ENCODE data around the gene EGR1.
A peak's percentile ranks its signal among the peaks of the same experiment; 100 is the strongest.

Gene EGR1

GRCh38 chr5:138457531-138458275, 7.6 kb upstream of the EGR1 start:
- Histone ChIP-seq H3K27ac (ENCODE audit: low read depth, low read length) (no peak overlapping the region), H3K9ac (ENCODE audit: low read length) (no peak overlapping the region), H3K4me1 (ENCODE audit: insufficient read depth, low read length) (peaks cover 26% of the 10 kb centered on the region), H3K9me3 (ENCODE audit: low read length) (no peaks in the 10 kb centered on the region), H3K4me3 (ENCODE audit: low read depth in 1 of 2, low read length in 2 of 2) (no peak overlapping the region), H3K36me3 (ENCODE audit: insufficient read depth, low read length) (no peaks in the 10 kb centered on the region), H3K27me3 (ENCODE audit: control insufficient read depth in 1 of 2, insufficient read depth in 2 of 2, low read length in 2 of 2) (no peaks in the 10 kb centered on the region)

- Histone ChIP-seq H3K9ac (ENCODE audit: low read length) (no peak overlapping the region), H3K9me3 (ENCODE audit: low read length) (no peaks in the 10 kb centered on the region), H3K36me3 (ENCODE audit: insufficient read depth, low read length) (no peaks in the 10 kb centered on the region), H3K4me3 (ENCODE audit: low read depth in 1 of 2, low read length in 2 of 2) (no peak overlapping the region), H3K27me3 (ENCODE audit: control insufficient read depth in 1 of 2, insufficient read depth in 2 of 2, low read length in 2 of 2) (no peaks in the 10 kb centered on the region), H3K27ac (ENCODE audit: low read depth, low read length) (no peak overlapping the region), H3K4me1 (ENCODE audit: insufficient read depth, low read length) (peaks cover 29% of the 10 kb centered on the region)
These were observed 6.9 kb upstream of the EGR1 start for GRCh38 chr5:138458384-138458783.

DNA sequence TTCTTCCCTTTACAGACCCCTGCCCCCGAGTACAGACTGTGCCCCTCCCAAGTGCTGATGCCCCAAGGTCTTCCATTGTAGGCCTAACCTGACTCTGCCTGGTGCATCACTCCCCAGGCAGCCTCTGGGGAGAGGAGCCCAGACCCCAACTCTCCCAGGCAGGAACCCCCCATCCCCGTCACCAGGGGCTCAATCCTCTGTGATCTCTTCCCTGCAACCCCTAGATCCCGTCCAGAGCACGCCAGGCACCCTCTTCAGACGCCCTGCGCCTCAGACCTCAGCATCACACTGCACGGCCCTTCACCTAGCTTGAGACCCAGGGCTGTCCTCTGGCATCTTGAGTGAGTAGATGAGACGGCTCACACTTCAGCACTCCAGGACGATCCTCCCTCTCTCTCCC, 6.4 kb upstream of the EGR1 start:
- Histone ChIP-seq H3K27ac (ENCODE audit: low read depth, low read length) (no peak overlapping the region), H3K9ac (ENCODE audit: low read length) (no peak overlapping the region), H3K36me3 (ENCODE audit: insufficient read depth, low read length) (no peaks in the 10 kb centered on the region)

GRCh38 chr5:138459311-138459933, 5.9 kb upstream of the EGR1 start:
- no peak overlapping the region for H3K27ac ChIP-seq (ENCODE audit: low read depth, low read length)
- no peak overlapping the region for H3K9ac ChIP-seq (ENCODE audit: low read length)

More for the DNA sequence above, 6.4 kb upstream of the EGR1 start:
- H3K27me3 ChIP-seq (ENCODE audit: control insufficient read depth in 1 of 2, insufficient read depth in 2 of 2, low read length in 2 of 2), result no peaks in the 10 kb centered on the region
- H3K4me3 ChIP-seq (ENCODE audit: low read depth in 1 of 2, low read length in 2 of 2), result no peak overlapping the region
- H3K9me3 ChIP-seq (ENCODE audit: low read length), result no peaks in the 10 kb centered on the region
- H3K4me1 ChIP-seq (ENCODE audit: insufficient read depth, low read length), result peaks cover 33% of the 10 kb centered on the region

GRCh38 chr5:138460032-138460693, 5.1 kb upstream of the EGR1 start:
- Histone ChIP-seq H3K27ac (ENCODE audit: low read depth, low read length) (no peak overlapping the region), H3K9me3 (ENCODE audit: low read length) (no peaks in the 10 kb centered on the region), H3K36me3 (ENCODE audit: insufficient read depth, low read length) (no peaks in the 10 kb centered on the region), H3K9ac (ENCODE audit: low read length) (no peak overlapping the region), H3K27me3 (ENCODE audit: control insufficient read depth in 1 of 2, insufficient read depth in 2 of 2, low read length in 2 of 2) (no peaks in the 10 kb centered on the region), H3K4me1 (ENCODE audit: insufficient read depth, low read length) (peaks cover 33% of the 10 kb centered on the region), H3K4me3 (ENCODE audit: low read depth in 1 of 2, low read length in 2 of 2) (no peak overlapping the region)

More at GRCh38 chr5:138459311-138459933, 5.9 kb upstream of the EGR1 start:
- no peak overlapping the region for H3K4me3 ChIP-seq (ENCODE audit: low read depth in 1 of 2, low read length in 2 of 2)
- H3K9me3 ChIP-seq (ENCODE audit: low read length), result no peaks in the 10 kb centered on the region
- no peaks in the 10 kb centered on the region for H3K36me3 ChIP-seq (ENCODE audit: insufficient read depth, low read length)
- peaks cover 33% of the 10 kb centered on the region for H3K4me1 ChIP-seq (ENCODE audit: insufficient read depth, low read length)
- H3K27me3 ChIP-seq (ENCODE audit: control insufficient read depth in 1 of 2, insufficient read depth in 2 of 2, low read length in 2 of 2), result no peaks in the 10 kb centered on the region

DNA sequence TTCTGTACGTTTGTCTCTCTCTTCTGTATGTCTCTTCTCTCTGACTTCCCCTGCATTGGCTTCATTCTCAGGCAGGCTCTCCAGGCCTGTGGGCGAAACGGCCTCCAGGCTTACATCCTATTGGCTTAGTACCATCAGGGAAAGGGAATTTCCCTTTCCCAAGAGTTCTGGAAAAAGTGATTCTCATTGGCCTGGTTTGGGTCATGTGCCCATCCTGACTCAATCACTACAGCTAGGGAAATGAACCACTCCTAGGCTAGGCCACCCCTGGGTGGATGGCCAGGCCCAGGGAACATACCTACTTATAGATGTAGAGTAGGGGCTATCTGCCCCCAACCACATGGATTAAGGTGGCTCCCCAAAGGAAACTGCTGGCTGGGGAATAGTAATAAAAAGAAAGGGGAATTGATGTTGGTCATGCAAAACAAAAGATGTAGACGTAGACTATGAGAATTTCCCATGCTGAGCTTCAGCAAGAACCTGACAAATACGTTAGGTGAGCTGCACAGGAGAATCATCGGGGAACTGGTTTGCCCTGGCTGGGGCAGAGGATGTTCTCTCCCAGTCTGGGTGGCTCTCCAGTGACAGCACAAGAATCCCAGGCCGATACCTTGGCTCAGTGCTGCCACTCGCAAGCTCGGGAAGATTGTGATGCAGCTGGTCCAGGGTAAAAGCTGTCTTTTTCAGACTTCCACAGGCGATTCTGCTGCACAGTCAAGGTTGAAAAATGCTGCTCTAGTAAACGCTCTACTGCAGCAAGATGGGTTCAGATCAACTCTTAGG, 3.7 kb upstream of the EGR1 start:
- Histone ChIP-seq H3K27ac (ENCODE audit: low read depth, low read length) (no peak overlapping the region), H3K4me1 (ENCODE audit: insufficient read depth, low read length) (peaks cover 33% of the 10 kb centered on the region), H3K9me3 (ENCODE audit: low read length) (no peaks in the 10 kb centered on the region), H3K36me3 (ENCODE audit: insufficient read depth, low read length) (no peaks in the 10 kb centered on the region), H3K4me3 (ENCODE audit: low read depth in 1 of 2, low read length in 2 of 2) (no peak overlapping the region), H3K9ac (ENCODE audit: low read length) (no peak overlapping the region), H3K27me3 (ENCODE audit: control insufficient read depth in 1 of 2, insufficient read depth in 2 of 2, low read length in 2 of 2) (no peaks in the 10 kb centered on the region)

DNA sequence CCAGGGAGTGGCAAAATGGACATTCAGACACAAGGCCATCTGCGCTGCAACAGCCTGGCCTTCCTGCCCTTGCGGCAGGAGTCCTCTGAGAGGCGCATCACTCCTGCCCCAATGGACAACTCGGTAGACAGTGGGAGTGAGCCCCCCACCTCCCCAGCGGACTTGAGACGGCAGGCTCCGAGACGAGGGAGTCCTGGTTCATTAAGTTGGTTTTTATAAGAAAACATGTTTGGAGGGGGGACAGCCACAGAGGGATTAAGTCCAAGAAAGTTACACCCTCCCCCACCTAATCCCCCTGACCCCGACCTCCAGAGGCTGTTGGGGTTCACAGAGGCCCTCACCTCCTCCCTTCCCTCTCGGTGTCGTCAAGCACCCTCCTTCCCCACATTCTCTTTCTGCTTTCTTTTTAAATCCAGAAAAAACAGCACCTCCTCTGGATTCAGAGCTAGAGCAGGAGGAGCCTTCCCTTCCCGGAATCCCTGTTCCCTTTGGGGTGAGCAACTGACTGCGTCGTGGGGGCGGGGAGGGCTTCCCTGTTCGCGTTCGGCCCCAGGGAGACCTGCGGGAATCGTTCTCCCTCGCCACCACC, 1.8 kb upstream of the EGR1 start:
- H3K36me3 ChIP-seq (ENCODE audit: insufficient read depth, low read length), result no peaks in the 10 kb centered on the region
- peak overlapping the region; percentile 100 for H3K27ac ChIP-seq (ENCODE audit: low read depth, low read length)
- peaks cover 28% of the 10 kb centered on the region for H3K4me1 ChIP-seq (ENCODE audit: insufficient read depth, low read length)
- H3K4me3 ChIP-seq (ENCODE audit: low read depth in 1 of 2, low read length in 2 of 2), result peak overlapping the region; percentile 86 to 94
- H3K9ac ChIP-seq (ENCODE audit: low read length), result peak overlapping the region; percentile 66
- H3K9me3 ChIP-seq (ENCODE audit: low read length), result no peaks in the 10 kb centered on the region
- H3K27me3 ChIP-seq (ENCODE audit: control insufficient read depth in 1 of 2, insufficient read depth in 2 of 2, low read length in 2 of 2), result no peaks in the 10 kb centered on the region

DNA sequence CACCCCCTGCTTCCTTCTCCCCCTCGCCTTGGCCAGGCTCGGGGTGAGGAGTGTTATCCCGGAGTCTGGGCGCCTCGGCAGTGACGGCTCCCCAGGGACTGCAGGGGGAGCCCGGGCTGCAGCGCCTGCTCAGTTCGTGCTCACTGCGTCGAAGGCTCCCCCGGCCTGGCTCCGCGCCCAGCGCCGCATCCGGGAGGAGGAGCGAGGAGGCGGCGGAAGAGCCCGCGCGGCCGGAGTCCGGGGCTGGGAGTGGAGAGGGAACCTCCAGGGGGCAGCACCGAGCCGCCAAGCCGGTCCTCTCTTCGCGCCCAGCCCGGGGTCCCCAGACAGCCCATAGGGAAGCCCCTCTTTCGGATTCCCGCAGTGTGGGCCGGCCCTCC, 1.3 kb upstream of the EGR1 start:
- Histone ChIP-seq H3K4me3 (ENCODE audit: low read depth in 1 of 2, low read length in 2 of 2) (peak overlapping the region; percentile 86 to 94), H3K9ac (ENCODE audit: low read length) (peak overlapping the region; percentile 90), H3K36me3 (ENCODE audit: insufficient read depth, low read length) (no peaks in the 10 kb centered on the region), H3K27me3 (ENCODE audit: control insufficient read depth in 1 of 2, insufficient read depth in 2 of 2, low read length in 2 of 2) (no peaks in the 10 kb centered on the region), H3K9me3 (ENCODE audit: low read length) (no peaks in the 10 kb centered on the region), H3K4me1 (ENCODE audit: insufficient read depth, low read length) (peaks cover 23% of the 10 kb centered on the region), H3K27ac (ENCODE audit: low read depth, low read length) (peak overlapping the region; percentile 100)

GRCh38 chr5:138464388-138465260, 655 bp upstream of the EGR1 start:
- Histone ChIP-seq H3K9ac (ENCODE audit: low read length) (peak overlapping the region; percentile 90), H3K9me3 (ENCODE audit: low read length) (no peaks in the 10 kb centered on the region), H3K4me3 (ENCODE audit: low read depth in 1 of 2, low read length in 2 of 2) (peak overlapping the region; percentile 86 to 94), H3K36me3 (ENCODE audit: insufficient read depth, low read length) (no peaks in the 10 kb centered on the region), H3K4me1 (ENCODE audit: insufficient read depth, low read length) (peaks cover 21% of the 10 kb centered on the region), H3K27ac (ENCODE audit: low read depth, low read length) (peak overlapping the region; percentile 100), H3K27me3 (ENCODE audit: control insufficient read depth in 1 of 2, insufficient read depth in 2 of 2, low read length in 2 of 2) (no peaks in the 10 kb centered on the region)

GRCh38 chr5:138466125-138466899, 1.0 kb downstream of the EGR1 start:
- Histone ChIP-seq H3K9me3 (ENCODE audit: low read length) (no peaks in the 10 kb centered on the region), H3K27ac (ENCODE audit: low read depth, low read length) (peak overlapping the region; percentile 70), H3K27me3 (ENCODE audit: control insufficient read depth in 1 of 2, insufficient read depth in 2 of 2, low read length in 2 of 2) (no peaks in the 10 kb centered on the region), H3K36me3 (ENCODE audit: insufficient read depth, low read length) (no peaks in the 10 kb centered on the region), H3K9ac (ENCODE audit: low read length) (peak overlapping the region; percentile 44), H3K4me1 (ENCODE audit: insufficient read depth, low read length) (peaks cover 15% of the 10 kb centered on the region), H3K4me3 (ENCODE audit: low read depth in 1 of 2, low read length in 2 of 2) (peak overlapping the region; percentile 86 to 94)
